K562 (cell line): ENCODE measurements around the gene YTHDF1.
A peak's percentile ranks its signal among the peaks of the same experiment; 100 is the strongest.

Experiments used
- ADNP ChIP-seq: fragments of 200-800 bp; sonication (Bioruptor generic); IDR thresholded peaks from 2 replicates; pipeline ENCODE4 v1.6.1; 2016; ENCODE audit warnings: missing genetic modification characterization, missing compliant biosample characterization
- CAMTA2 ChIP-seq: fragments of 250-450 bp; sonication (Bioruptor Pico); conservative IDR thresholded peaks from 2 replicates; pipeline ENCODE4 v1.5.1; 2022
- CHD1 ChIP-seq: fragments of 200-600 bp; sonication (generic); IDR thresholded peaks from one replicate; pipeline ENCODE4 v1.6.1; 2012; ENCODE audit warnings: mild to moderate bottlenecking, moderate library complexity, low read length, inconsistent platforms
- GATA2 ChIP-seq: sonication (generic); formaldehyde crosslinking; IDR thresholded peaks from 2 replicates; pipeline ENCODE4 v1.4.0; 2020; ENCODE audit warnings: mild to moderate bottlenecking, missing genetic modification reagents
- MTA3 ChIP-seq: fragments of 450-650 bp; formaldehyde crosslinking; IDR thresholded peaks from 2 replicates; pipeline ENCODE4 v1.6.1; 2017; ENCODE audit warnings: mild to moderate bottlenecking, borderline replicate concordance
- NFIC ChIP-seq: fragments of 450-650 bp; IDR thresholded peaks from 2 replicates; pipeline ENCODE4 v1.6.1; 2017; ENCODE audit warnings: mild to moderate bottlenecking, inconsistent platforms
- PCBP1 ChIP-seq: fragments of 200-400 bp; formaldehyde crosslinking; IDR thresholded peaks from 2 replicates; pipeline ENCODE4 v1.6.1; 2018; ENCODE audit warnings: mild to moderate bottlenecking, low read depth, low read length; ENCODE audit not compliant: poor library complexity, severe bottlenecking
- POLR2A ChIP-seq: fragments of 450-650 bp; conservative IDR thresholded peaks from 2 replicates; pipeline ENCODE4 v1.6.1; 2016
- POU5F1 ChIP-seq: fragments of 150-350 bp; IDR thresholded peaks from 2 replicates; pipeline ENCODE4 v1.6.1; 2014; ENCODE audit warnings: borderline replicate concordance, low read length, low read depth, mild to moderate bottlenecking; ENCODE audit not compliant: partially characterized antibody
- RBFOX2 ChIP-seq: fragments of 200-400 bp; formaldehyde crosslinking; IDR thresholded peaks from 2 replicates; pipeline ENCODE4 v1.6.1; 2017; ENCODE audit warnings: low read depth, mild to moderate bottlenecking, low read length, moderate library complexity
- YY1 ChIP-seq, 3 experiments: IDR thresholded peaks; 2 replicates each; pipeline ENCODE4 v1.6.1; 2011; ENCODE audit warnings: low read length in 2 of 3, mild to moderate bottlenecking in 2 of 3, moderate library complexity in 2 of 3, borderline replicate concordance in 1 of 3, control low read depth in 1 of 3, low read depth in 1 of 3; ENCODE audit not compliant: insufficient read depth in 3 of 3, insufficient replicate concordance in 2 of 3, control insufficient read depth in 1 of 3, insufficient read length in 1 of 3; ENCODE audit errors: extremely low read depth in 1 of 3
- ZNF431 ChIP-seq: sonication (generic); formaldehyde crosslinking; IDR thresholded peaks from 2 replicates; pipeline ENCODE4 v1.8.0; 2022; ENCODE audit warnings: mild to moderate bottlenecking, missing genetic modification reagents
- ZNF639 ChIP-seq, 2 experiments: fragments of 200-800 bp in 1 of 2; sonication (Bioruptor generic) in 1 of 2; sonication (generic) in 1 of 2; formaldehyde crosslinking in 1 of 2; IDR thresholded peaks in 1 of 2; conservative IDR thresholded peaks in 1 of 2; 2 replicates each; pipeline versions ENCODE4 v1.5.0 to v1.6.1; 2016 to 2020; ENCODE audit warnings: missing compliant biosample characterization in 1 of 2, missing genetic modification characterization in 1 of 2, missing genetic modification reagents in 1 of 2
- TF ChIP-seq, protein P1 (sequence below), 3 experiments: IDR thresholded peaks in 2 of 3; conservative IDR thresholded peaks in 1 of 3; 2 replicates each; pipeline ENCODE4 v1.5.1; 2011 to 2012; ENCODE audit warnings: low read length in 3 of 3, mild to moderate bottlenecking in 3 of 3, control low read depth in 2 of 3, improper control_type of control experiment in 1 of 3, inconsistent platforms in 1 of 3, low read depth in 1 of 3, mixed read lengths in 1 of 3, moderate library complexity in 1 of 3; ENCODE audit not compliant: insufficient read depth in 2 of 3

GRCh38 chr20:63194797-63195173 lies 21.1 kb downstream of the YTHDF1 start:
- TF ChIP-seq NFIC = no peak
- TF ChIP-seq ADNP = no peak
- no peak for TF ChIP-seq CAMTA2 (CRISPR knock-in tag)
- TF ChIP-seq CHD1 = no peak
- no peak for TF ChIP-seq GATA2
- no peak for TF ChIP-seq ZNF431 (CRISPR knock-in tag)
- no peak for TF ChIP-seq POU5F1
- TF ChIP-seq, protein P1, sequence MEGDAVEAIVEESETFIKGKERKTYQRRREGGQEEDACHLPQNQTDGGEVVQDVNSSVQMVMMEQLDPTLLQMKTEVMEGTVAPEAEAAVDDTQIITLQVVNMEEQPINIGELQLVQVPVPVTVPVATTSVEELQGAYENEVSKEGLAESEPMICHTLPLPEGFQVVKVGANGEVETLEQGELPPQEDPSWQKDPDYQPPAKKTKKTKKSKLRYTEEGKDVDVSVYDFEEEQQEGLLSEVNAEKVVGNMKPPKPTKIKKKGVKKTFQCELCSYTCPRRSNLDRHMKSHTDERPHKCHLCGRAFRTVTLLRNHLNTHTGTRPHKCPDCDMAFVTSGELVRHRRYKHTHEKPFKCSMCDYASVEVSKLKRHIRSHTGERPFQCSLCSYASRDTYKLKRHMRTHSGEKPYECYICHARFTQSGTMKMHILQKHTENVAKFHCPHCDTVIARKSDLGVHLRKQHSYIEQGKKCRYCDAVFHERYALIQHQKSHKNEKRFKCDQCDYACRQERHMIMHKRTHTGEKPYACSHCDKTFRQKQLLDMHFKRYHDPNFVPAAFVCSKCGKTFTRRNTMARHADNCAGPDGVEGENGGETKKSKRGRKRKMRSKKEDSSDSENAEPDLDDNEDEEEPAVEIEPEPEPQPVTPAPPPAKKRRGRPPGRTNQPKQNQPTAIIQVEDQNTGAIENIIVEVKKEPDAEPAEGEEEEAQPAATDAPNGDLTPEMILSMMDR (IDR thresholded peaks at IDR 0.05 in 2 of 3, conservative IDR thresholded peaks at IDR 0.05 in 1 of 3; ENCODE audit: insufficient read depth in 2 of 3, low read depth in 1 of 3, low read length in 3 of 3) = no peak
- no peak for TF ChIP-seq ZNF639 (CRISPR knock-in tag; conservative IDR thresholded peaks at IDR 0.05 in 1 of 2, IDR thresholded peaks at IDR 0.05 in 1 of 2)
- TF ChIP-seq PCBP1 = no peak
- TF ChIP-seq MTA3 = no peak
- TF ChIP-seq RBFOX2 = no peak
- TF ChIP-seq YY1 (IDR thresholded peaks at IDR 0.05; ENCODE audit: borderline replicate concordance in 1 of 3, control insufficient read depth in 1 of 3, extremely low read depth in 1 of 3, insufficient read depth in 3 of 3, insufficient read length in 1 of 3, insufficient replicate concordance in 2 of 3, low read depth in 1 of 3, low read length in 2 of 3) = no peak
- TF ChIP-seq POLR2A = 0 out of 2 replicates have a peak, but pooled peaks have one; percentile 20
